WERI-Rb-1 (cell line): ENCODE measurements around the gene ITGAD.
"Not testable (repeated sequence)": the region's sequence is repeated elsewhere in the genome, so short reads cannot be mapped to it uniquely, and the experiment has no call there.

ENCODE experiments used
- DNase-seq: peaks from one replicate; pipeline ENCODE4 v3.0.0-alpha.2; 2020
- H3K27ac ChIP-seq: fragments of 250-450 bp; sonication (Bioruptor Pico); 2 replicates; pipeline ENCODE4 v1.5.1; 2020; ENCODE audit warnings: mild to moderate bottlenecking, moderate library complexity
- H3K27me3 ChIP-seq: fragments of 250-450 bp; sonication (Bioruptor Pico); 2 replicates; pipeline ENCODE4 v1.5.1; 2021; ENCODE audit warnings: mild to moderate bottlenecking, low read depth, moderate library complexity; ENCODE audit not compliant: insufficient read depth, severe bottlenecking
- H3K36me3 ChIP-seq: fragments of 250-450 bp; sonication (Bioruptor Pico); 2 replicates; pipeline ENCODE4 v1.5.1; 2020; ENCODE audit warnings: mild to moderate bottlenecking, moderate library complexity
- H3K4me3 ChIP-seq: 2 replicates; pipeline ENCODE4 v1.5.1; 2011; ENCODE audit warnings: low read depth, mild to moderate bottlenecking, control low read depth, low read length
- H3K9me3 ChIP-seq: fragments of 250-450 bp; sonication (Bioruptor Pico); 2 replicates; pipeline ENCODE4 v1.5.1; 2021; ENCODE audit warnings: mild to moderate bottlenecking, moderate library complexity; ENCODE audit not compliant: severe bottlenecking
- TF ChIP-seq, protein P1 (sequence below): IDR thresholded peaks from 2 replicates; pipeline ENCODE4 v1.5.1; 2011; ENCODE audit warnings: low read depth, mild to moderate bottlenecking, control low read depth, inconsistent platforms, low read length

Gene ITGAD

DNA sequence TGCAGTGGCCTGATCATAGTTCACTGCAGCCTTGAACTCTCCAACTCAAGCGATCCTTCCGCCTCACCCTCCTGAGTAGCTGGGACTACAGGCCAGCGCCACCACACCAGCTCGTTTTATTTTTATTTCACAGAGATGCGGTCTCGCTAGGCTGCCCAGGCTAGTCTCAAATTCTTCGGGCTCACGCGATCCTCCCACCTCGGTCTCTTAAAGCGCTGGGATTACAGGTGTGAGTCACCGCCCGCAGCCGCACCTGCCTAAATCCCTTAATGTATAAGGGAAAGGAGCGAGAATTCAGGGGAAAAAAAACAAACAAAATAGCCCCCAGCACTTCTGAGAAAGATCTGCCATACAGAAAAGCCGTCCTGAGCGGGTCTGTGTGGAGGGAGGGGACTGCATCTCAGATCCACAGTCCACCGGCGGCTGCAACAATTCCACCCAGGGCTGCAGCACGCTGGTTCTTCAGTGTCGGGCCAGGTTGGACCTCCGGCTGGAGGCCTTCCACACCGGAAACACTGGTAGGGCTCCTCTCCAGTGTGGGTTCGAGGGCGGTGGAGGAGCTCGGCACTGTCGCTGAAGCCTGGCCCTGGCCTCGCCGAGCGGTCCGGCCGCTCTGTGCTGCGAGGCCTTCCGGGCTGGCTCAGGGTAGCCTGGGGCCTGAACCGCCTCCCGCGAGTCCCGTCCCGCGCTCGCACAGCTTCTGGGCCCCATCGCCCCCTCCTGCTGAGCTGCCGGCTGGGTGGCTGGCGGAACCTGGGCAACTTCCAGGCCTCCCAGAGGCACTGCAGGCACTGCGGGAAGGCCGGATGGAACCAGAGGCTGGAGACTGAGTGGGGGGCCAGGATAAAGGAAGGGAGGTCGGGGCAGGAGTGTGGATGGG, 42.4 kb downstream of the ITGAD start:
- H3K9me3 ChIP-seq, result no peaks in the 10 kb centered on the region
- H3K4me3 ChIP-seq, result no peak overlapping the region
- H3K36me3 ChIP-seq, result no peaks in the 10 kb centered on the region
- TF ChIP-seq, protein P1, sequence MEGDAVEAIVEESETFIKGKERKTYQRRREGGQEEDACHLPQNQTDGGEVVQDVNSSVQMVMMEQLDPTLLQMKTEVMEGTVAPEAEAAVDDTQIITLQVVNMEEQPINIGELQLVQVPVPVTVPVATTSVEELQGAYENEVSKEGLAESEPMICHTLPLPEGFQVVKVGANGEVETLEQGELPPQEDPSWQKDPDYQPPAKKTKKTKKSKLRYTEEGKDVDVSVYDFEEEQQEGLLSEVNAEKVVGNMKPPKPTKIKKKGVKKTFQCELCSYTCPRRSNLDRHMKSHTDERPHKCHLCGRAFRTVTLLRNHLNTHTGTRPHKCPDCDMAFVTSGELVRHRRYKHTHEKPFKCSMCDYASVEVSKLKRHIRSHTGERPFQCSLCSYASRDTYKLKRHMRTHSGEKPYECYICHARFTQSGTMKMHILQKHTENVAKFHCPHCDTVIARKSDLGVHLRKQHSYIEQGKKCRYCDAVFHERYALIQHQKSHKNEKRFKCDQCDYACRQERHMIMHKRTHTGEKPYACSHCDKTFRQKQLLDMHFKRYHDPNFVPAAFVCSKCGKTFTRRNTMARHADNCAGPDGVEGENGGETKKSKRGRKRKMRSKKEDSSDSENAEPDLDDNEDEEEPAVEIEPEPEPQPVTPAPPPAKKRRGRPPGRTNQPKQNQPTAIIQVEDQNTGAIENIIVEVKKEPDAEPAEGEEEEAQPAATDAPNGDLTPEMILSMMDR, result no peak
- H3K27me3 ChIP-seq, result no peaks in the 10 kb centered on the region
- no peak overlapping the region for H3K27ac ChIP-seq
- DNase-seq, result no peak

DNA sequence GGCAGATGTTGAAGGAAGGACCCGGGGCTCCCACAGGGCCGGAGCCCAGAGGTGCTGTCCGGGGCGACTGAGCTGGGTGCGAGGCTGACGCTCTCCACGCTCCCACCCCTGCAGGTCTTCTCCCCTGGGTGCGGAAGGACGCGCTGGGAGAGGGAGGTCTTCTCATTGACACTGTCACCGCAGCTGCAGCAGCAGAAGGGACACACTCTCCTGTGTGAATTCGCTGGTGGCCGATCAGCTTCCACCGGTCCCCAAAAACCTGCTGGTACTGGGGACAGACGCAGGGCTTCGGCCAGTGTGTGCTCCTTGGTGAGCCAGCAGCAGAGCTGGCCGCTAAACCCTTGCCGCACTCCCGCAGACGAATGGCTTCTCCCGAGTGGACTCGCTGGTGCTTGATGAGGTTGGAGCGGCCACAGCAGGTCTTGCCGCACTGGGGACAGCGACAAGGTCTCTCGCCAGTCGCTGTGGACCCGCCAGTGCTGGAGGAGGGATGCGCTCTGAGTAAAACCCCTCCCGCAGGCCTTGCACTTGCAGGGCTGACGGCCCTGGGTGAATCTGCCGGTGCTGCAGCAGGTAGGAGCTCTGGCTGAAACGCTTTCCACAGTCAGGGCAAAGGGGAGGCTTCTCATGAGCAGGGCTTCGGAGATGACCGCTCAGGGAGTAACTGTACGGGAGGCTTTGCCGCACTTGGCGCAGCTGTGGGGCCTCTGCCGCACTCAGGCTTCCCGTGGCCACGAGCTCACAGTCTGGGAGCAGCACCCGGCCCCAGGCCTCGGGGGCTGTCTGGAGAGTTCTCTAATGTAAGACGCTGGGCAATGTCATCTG, 43.3 kb downstream of the ITGAD start:
- Histone ChIP-seq H3K27me3 (no peaks in the 10 kb centered on the region), H3K36me3 (no peaks in the 10 kb centered on the region), H3K4me3 (no peak overlapping the region), H3K27ac (no peak overlapping the region), H3K9me3 (no peaks in the 10 kb centered on the region)
- no peak for DNase-seq
- TF ChIP-seq, protein P1, result no peak

DNA sequence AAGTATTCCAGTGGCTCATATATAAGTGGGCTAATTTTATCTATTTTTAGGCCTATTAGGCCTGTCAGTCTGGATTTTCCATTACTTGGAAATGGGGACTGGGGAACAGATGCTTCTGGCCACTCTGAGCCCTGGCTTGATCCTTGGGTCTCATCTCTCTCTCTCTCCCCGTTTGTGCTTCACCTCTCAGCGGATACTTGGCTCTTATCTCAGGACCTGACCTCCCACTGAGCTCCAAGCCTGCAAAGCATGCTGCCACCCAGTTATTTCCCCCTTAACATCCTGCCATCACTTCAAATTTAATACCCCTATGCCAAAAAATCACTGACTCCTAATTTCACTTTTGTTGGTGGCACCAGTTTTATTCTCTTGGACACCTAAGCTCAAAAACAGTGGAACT, 45.3 kb downstream of the ITGAD start:
- Histone ChIP-seq H3K27me3 (no peaks in the 10 kb centered on the region), H3K4me3 (no peak overlapping the region), H3K27ac (no peak overlapping the region), H3K9me3 (no peaks in the 10 kb centered on the region), H3K36me3 (no peaks in the 10 kb centered on the region)
- DNase-seq, result peak; percentile 62
- TF ChIP-seq, protein P1, result no peak

DNA sequence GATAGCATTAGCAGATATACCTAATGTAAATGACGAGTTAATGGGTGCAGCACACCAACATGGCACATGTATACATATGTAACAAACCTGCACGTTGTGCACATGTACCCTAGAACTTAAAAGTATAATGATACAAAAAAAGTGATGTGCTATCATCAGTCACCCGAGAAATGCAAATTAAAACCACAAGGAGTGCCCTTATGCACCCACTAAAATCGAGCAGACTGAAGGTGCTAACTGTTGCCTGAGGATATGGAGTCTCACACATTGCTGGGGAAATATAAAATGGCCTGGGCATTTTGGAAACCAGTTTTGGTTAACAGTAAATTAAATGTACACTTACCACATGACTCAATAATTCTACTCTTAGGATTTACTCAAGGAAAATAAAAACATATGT, 45.9 kb downstream of the ITGAD start:
- not testable (repeated sequence) for H3K4me3 ChIP-seq, H3K27me3 ChIP-seq, H3K36me3 ChIP-seq, DNase-seq, H3K9me3 ChIP-seq, H3K27ac ChIP-seq

DNA sequence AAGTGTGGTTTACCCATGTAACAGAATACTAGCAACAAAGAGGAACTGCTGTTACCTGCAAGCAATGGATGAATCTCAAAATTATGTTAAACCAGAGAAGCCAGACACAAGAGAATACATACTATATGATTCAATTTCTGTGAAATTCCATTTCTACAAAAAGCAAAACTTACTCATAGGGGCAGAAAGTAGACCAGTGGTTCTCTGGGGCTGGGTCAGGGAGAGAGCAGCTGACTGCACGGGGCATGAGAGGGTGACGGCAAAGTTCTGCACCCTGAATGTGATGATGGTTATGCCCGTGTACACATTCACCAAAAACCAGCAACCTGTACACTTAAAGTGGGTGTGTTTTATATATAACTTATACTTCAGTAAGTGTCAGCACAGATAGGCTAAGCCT, 46.4 kb downstream of the ITGAD start:
- Histone ChIP-seq H3K9me3 (no peaks in the 10 kb centered on the region), H3K36me3 (no peaks in the 10 kb centered on the region), H3K4me3 (no peak overlapping the region), H3K27ac (no peak overlapping the region), H3K27me3 (no peaks in the 10 kb centered on the region)
- TF ChIP-seq, protein P1, result no peak
- no peak for DNase-seq

DNA sequence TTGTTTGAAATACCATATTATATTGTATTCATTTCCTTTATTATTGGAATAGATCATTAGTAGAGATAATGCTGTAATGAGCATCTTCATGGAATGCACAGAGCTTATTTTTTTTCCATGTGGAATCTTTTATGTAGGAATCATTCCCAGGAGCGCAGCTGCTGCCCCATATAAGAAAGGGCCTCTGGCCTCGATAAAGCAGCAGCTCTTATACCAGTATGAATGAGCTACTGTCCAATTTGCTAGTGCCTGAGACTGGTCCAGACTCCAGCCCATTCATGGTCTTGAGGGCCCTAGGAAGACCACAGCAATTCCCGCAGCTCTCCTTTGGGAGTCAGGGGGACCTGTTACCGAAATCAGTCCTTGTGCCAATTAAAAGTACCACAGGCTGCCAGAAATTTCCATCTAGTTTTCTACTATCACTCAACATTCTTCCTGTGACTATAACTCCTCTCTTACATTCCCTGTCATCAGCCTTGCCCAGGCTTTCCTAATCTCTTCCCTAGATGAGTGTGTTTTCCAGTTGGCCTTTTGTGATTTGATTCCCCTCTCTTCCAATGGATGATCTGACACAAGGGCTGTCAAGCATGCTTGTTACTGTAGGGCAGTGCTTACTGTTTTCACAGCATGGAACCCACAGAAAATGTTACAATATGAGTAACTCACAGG, 47.5 kb downstream of the ITGAD start:
- TF ChIP-seq, protein P1, result no peak
- DNase-seq, result no peak
- no peaks in the 10 kb centered on the region for H3K36me3 ChIP-seq

More for the DNA sequence above, 47.5 kb downstream of the ITGAD start:
- Histone ChIP-seq H3K27me3 (no peaks in the 10 kb centered on the region), H3K27ac (no peak overlapping the region), H3K4me3 (no peak overlapping the region), H3K9me3 (no peaks in the 10 kb centered on the region)
